Measurements from ENCODE around the gene STARD9. TPM values are rescaled to one million over a fixed set of nuclear protein-coding genes. Genes with fewer than 3 reads are reported as not detected.

The STARD9 gene
- total and polyA plus RNA-seq, 2 donors from 2014 or later = 1.1 to 7.2 TPM

GRCh38 chr15:42608110-42608531 lies 32.7 kb downstream of the STARD9 start:
- Histone ChIP-seq H3K9ac (ENCODE audit: low read length in 3 of 3) (no peak overlapping the region), H3K27me3 (ENCODE audit: control insufficient read depth, insufficient read depth, low read length) (no peaks in the 10 kb centered on the region), H3K27ac (ENCODE audit: low read depth in 2 of 2, low read length in 2 of 2) (no peak overlapping the region), H3K4me3 (ENCODE audit: low read length in 3 of 3) (no peak overlapping the region), H3K9me3 (ENCODE audit: control insufficient read depth in 2 of 3, insufficient read depth in 1 of 3, low read length in 3 of 3) (no peaks in the 10 kb centered on the region), H3K36me3 (ENCODE audit: control insufficient read depth in 2 of 3, insufficient read depth in 3 of 3, low read length in 3 of 3) (no peaks in the 10 kb centered on the region), H3K4me1 (ENCODE audit: control insufficient read depth in 2 of 3, insufficient read depth in 2 of 3, low read depth in 1 of 3, low read length in 3 of 3) (peaks cover 0 to 6% (median 0%) of the 10 kb centered on the region in 3 donors)
- no peak for FAIRE-seq
- peak in 1 of 5 donors; percentile 34 for DNase-seq
- intact Hi-C loops (cut with DNase I) = no loop called here
- no peak for TF ChIP-seq CTCF (IDR thresholded peaks at IDR 0.05; ENCODE audit: borderline replicate concordance, extremely low read depth, insufficient read depth)

DNA sequence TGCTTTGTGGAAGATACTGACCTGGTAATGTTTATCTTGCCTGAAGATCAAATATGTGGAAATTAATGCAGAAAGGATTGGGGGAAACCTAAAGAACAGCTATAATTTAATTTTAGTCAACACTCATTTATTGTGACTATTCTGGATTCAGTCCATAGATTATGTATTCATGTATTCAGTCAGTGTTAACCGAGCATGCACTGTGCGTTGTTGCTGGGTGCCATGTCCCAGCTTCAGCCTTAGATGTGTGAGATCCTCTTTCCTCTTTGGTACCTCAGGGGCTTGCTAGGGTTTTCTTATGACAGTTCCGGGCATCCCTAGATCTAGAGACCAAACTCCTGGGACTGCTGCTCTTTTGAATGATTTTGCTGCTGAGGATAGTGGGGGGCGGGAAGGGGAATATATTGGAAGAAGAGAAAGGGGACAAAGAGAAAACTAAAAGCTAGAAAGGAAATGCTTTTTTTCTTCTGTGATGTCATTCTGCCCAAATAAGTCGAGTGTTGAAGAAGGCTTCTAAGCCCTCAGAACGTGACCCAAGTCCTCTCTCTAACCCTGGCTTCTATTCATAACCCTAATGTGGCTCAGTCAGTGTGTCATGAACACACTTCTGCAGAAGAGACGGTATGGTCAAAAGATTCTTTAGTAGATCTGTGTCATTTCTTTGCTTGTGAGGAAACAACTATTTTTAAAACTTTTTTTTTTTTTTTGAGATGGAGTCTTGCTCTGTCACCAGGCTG lies 33.5 kb downstream of the STARD9 start:
- DNase-seq (no peak), FAIRE-seq (no peak)
- peak overlapping the region in 1 of 2 donors; percentile 17 for H3K27ac ChIP-seq (ENCODE audit: low read depth in 2 of 2, low read length in 2 of 2)
- H3K9ac ChIP-seq (ENCODE audit: low read length in 3 of 3) = no peak overlapping the region
- no peaks in the 10 kb centered on the region for H3K9me3 ChIP-seq (ENCODE audit: control insufficient read depth in 2 of 3, insufficient read depth in 1 of 3, low read length in 3 of 3)
- intact Hi-C loops (cut with DNase I) = no loop called here
- H3K27me3 ChIP-seq (ENCODE audit: control insufficient read depth, insufficient read depth, low read length) = no peaks in the 10 kb centered on the region
- H3K36me3 ChIP-seq (ENCODE audit: control insufficient read depth in 2 of 3, insufficient read depth in 3 of 3, low read length in 3 of 3) = no peaks in the 10 kb centered on the region
- no peak for TF ChIP-seq CTCF (IDR thresholded peaks at IDR 0.05; ENCODE audit: borderline replicate concordance, extremely low read depth, insufficient read depth)
- H3K4me3 ChIP-seq (ENCODE audit: low read length in 3 of 3) = no peak overlapping the region
- H3K4me1 ChIP-seq (ENCODE audit: control insufficient read depth in 2 of 3, insufficient read depth in 2 of 3, low read depth in 1 of 3, low read length in 3 of 3) = peaks cover 0 to 6% (median 0%) of the 10 kb centered on the region in 3 donors

DNA sequence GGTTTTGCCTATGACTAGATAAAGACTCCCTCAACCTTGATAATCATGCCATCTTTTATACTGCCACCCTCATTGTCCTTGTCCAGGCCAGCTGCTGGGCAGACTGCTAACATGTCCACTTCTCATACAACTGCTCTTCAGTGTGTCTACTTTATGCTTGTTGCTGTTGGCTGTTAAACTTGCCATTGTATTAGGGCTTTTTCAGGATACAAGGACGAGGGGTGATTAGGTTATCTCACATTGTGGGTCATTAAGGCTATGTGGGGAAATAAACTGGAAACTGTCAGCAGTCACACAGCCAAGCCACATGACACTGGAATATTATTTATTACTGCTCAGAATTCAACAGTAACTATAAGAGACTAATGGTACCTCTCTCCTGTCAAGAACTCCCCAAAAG lies 36.1 kb downstream of the STARD9 start:
- Histone ChIP-seq H3K4me3 (ENCODE audit: low read length in 3 of 3) (no peak overlapping the region), H3K36me3 (ENCODE audit: control insufficient read depth in 2 of 3, insufficient read depth in 3 of 3, low read length in 3 of 3) (no peaks in the 10 kb centered on the region), H3K27ac (ENCODE audit: low read depth in 2 of 2, low read length in 2 of 2) (no peak overlapping the region), H3K4me1 (ENCODE audit: control insufficient read depth in 2 of 3, insufficient read depth in 2 of 3, low read depth in 1 of 3, low read length in 3 of 3) (peaks cover 0 to 4% (median 0%) of the 10 kb centered on the region in 3 donors), H3K27me3 (ENCODE audit: control insufficient read depth, insufficient read depth, low read length) (no peaks in the 10 kb centered on the region), H3K9me3 (ENCODE audit: control insufficient read depth in 2 of 3, insufficient read depth in 1 of 3, low read length in 3 of 3) (no peaks in the 10 kb centered on the region), H3K9ac (ENCODE audit: low read length in 3 of 3) (no peak overlapping the region)
- FAIRE-seq (no peak), DNase-seq (no peak)
- no peak for TF ChIP-seq CTCF (IDR thresholded peaks at IDR 0.05; ENCODE audit: borderline replicate concordance, extremely low read depth, insufficient read depth)
- intact Hi-C loops (cut with DNase I) = no loop called here
